T47D (cell line): ENCODE measurements around the gene NANOS3.
"Not testable (repeated sequence)": the region's sequence is repeated elsewhere in the genome, so short reads cannot be mapped to it uniquely, and the experiment has no call there.

ENCODE experiments used
- DNase-seq, 2 experiments: peaks; one replicate each; pipeline versions ENCODE4 v3.0.0 to v3.0.0-alpha.2; 2011 to 2012; ENCODE audit warnings: low read depth in 1 of 2, low spot score in 1 of 2
- JUND ChIP-seq: IDR thresholded peaks from 2 replicates; pipeline ENCODE4 v1.6.1; 2012; ENCODE audit warnings: low read depth
- in situ Hi-C: cut with HindIII; loops from 2 replicates; pipeline ENCODE4 v1.10.0; 2016; ENCODE audit warnings: low sequenced_read_pairs, low pct_unique_long_range_greater_than_20kb

The NANOS3 gene

GRCh38 chr19:13847407-13848339, 29.3 kb upstream of the NANOS3 start:
- in situ Hi-C loops = no loop called here
- peak in 1 of 2 experiments; percentile 69 for DNase-seq
- no peak for TF ChIP-seq JUND

- in situ Hi-C loops = no loop called here
- TF ChIP-seq JUND = no peak
- DNase-seq = no peak
Observed at GRCh38 chr19:13848340-13848677, 28.6 kb upstream of the NANOS3 start.

- no peak for TF ChIP-seq JUND
- in situ Hi-C loops = no loop called here
Observed at GRCh38 chr19:13848798-13849676, 27.9 kb upstream of the NANOS3 start.

GRCh38 chr19:13849991-13850909, 26.7 kb upstream of the NANOS3 start:
- in situ Hi-C loops = no loop called here
- DNase-seq = peak in 1 of 2 experiments; percentile 70
- TF ChIP-seq JUND = no peak

More at GRCh38 chr19:13848798-13849676, 27.9 kb upstream of the NANOS3 start:
- no peak for DNase-seq

- in situ Hi-C loops = no loop called here
Observed at GRCh38 chr19:13850910-13851733, 25.8 kb upstream of the NANOS3 start.

GRCh38 chr19:13851734-13852114, 25.2 kb upstream of the NANOS3 start:
- DNase-seq, in situ Hi-C loops: not testable (repeated sequence)

More at GRCh38 chr19:13850910-13851733, 25.8 kb upstream of the NANOS3 start:
- no peak for TF ChIP-seq JUND
- DNase-seq = no peak

- in situ Hi-C loops, DNase-seq: not testable (repeated sequence)
Observed at GRCh38 chr19:13852171-13852707, 24.7 kb upstream of the NANOS3 start.

- DNase-seq = no peak
- no peak for TF ChIP-seq JUND
- in situ Hi-C loops = no loop called here
Observed at GRCh38 chr19:13856497-13856896, 20.4 kb upstream of the NANOS3 start.

GRCh38 chr19:13859361-13859880, 17.5 kb upstream of the NANOS3 start:
- in situ Hi-C loops = no loop called here
- TF ChIP-seq JUND = no peak
- DNase-seq = no peak

- in situ Hi-C loops = no loop called here
- DNase-seq = no peak
- no peak for TF ChIP-seq JUND
Observed at GRCh38 chr19:13860679-13861391, 16.1 kb upstream of the NANOS3 start.
